ENCODE results near the gene ATP10B.

- no peak for TF ChIP-seq CTCF (optimal IDR thresholded peaks at IDR 0.05 in 1 of 3, IDR thresholded peaks at IDR 0.05 in 1 of 3, conservative IDR thresholded peaks at IDR 0.05 in 1 of 3; ENCODE audit: extremely low read depth in 1 of 3, insufficient read depth in 2 of 3, low read length in 3 of 3)
- no peak for TF ChIP-seq EZH2 (IDR thresholded peaks at IDR 0.05; ENCODE audit: low read length)
These were observed 150.6 kb downstream of the ATP10B start for GRCh38 chr5:160701403-160701802.

All from keratinocyte (primary cell).